Inferior parietal cortex (tissue), 1 donor: ENCODE measurements around the gene LZTS3.
"Not testable (repeated sequence)": the region's sequence is repeated elsewhere in the genome, so short reads cannot be mapped to it uniquely, and the experiment has no call there.

ENCODE experiments used
- DNase-seq: peaks from one replicate; pipeline ENCODE4 v3.0.0-alpha.2; 2016; ENCODE audit errors: extremely low spot score

Gene LZTS3

GRCh38 chr20:3192226-3193015 is 19.1 kb upstream of the LZTS3 start:
- no peak for DNase-seq

GRCh38 chr20:3190681-3191111 is 17.3 kb upstream of the LZTS3 start:
- no peak for DNase-seq

- DNase-seq = peak; percentile 52
Measured at GRCh38 chr20:3189561-3190131, 16.3 kb upstream of the LZTS3 start.

- no peak for DNase-seq
Measured at GRCh38 chr20:3188823-3189413, 15.6 kb upstream of the LZTS3 start.

- DNase-seq = not testable (repeated sequence)
Measured at GRCh38 chr20:3187861-3188260, 14.5 kb upstream of the LZTS3 start.

- no peak for DNase-seq
Measured at GRCh38 chr20:3183896-3184612, 10.7 kb upstream of the LZTS3 start.

- not testable (repeated sequence) for DNase-seq
Measured at GRCh38 chr20:3182429-3182828, 9.1 kb upstream of the LZTS3 start.

GRCh38 chr20:3181270-3181669 is 7.9 kb upstream of the LZTS3 start:
- no peak for DNase-seq

- no peak for DNase-seq
Measured at GRCh38 chr20:3180319-3180718, 7.0 kb upstream of the LZTS3 start.

- no peak for DNase-seq
Measured at GRCh38 chr20:3177746-3178485, 4.6 kb upstream of the LZTS3 start.

- no peak for DNase-seq
Measured at GRCh38 chr20:3175270-3175669, 1.9 kb upstream of the LZTS3 start.

GRCh38 chr20:3174442-3175261 is 1.3 kb upstream of the LZTS3 start:
- no peak for DNase-seq

- DNase-seq = peak; percentile 79
Measured at GRCh38 chr20:3173610-3174441, 477 bp upstream of the LZTS3 start.

- no peak for DNase-seq
Measured at GRCh38 chr20:3172126-3172932, 1.0 kb downstream of the LZTS3 start.

GRCh38 chr20:3171391-3172125 is 1.8 kb downstream of the LZTS3 start:
- DNase-seq = no peak

GRCh38 chr20:3168829-3169590 is 4.3 kb downstream of the LZTS3 start:
- DNase-seq = no peak

- DNase-seq = no peak
Measured at GRCh38 chr20:3168079-3168828, 5.1 kb downstream of the LZTS3 start.
